Osteoblast (primary cell): ENCODE measurements around the gene MRM1. TPM values are rescaled to one million over a fixed set of nuclear protein-coding genes. Genes with fewer than 3 reads are reported as not detected.

Source experiments
- DNase-seq: peaks from one replicate; pipeline ENCODE4 v3.0.0; 2011; ENCODE audit warnings: low spot score, mixed read lengths; ENCODE audit not compliant: insufficient read length; ENCODE audit errors: missing footprints
- H2AFZ ChIP-seq: 2 replicates; pipeline ENCODE4 v1.6.0; 2011; ENCODE audit warnings: mild to moderate bottlenecking, low read length
- H3K27ac ChIP-seq: 2 replicates; pipeline ENCODE4 v1.5.1; 2011; ENCODE audit warnings: mild to moderate bottlenecking, low read depth, low read length, moderate library complexity
- H3K27me3 ChIP-seq: 2 replicates; pipeline ENCODE4 v1.6.0; 2012; ENCODE audit warnings: mild to moderate bottlenecking, control low read depth, inconsistent platforms, low read length, moderate library complexity; ENCODE audit not compliant: insufficient read depth
- H3K36me3 ChIP-seq: 2 replicates; pipeline ENCODE4 v1.5.1; 2011; ENCODE audit warnings: mild to moderate bottlenecking, low read length, control low read depth, moderate library complexity; ENCODE audit not compliant: insufficient read depth
- H3K4me1 ChIP-seq: 2 replicates; pipeline ENCODE4 v1.5.1; 2011; ENCODE audit warnings: mild to moderate bottlenecking, low read length, control low read depth, moderate library complexity; ENCODE audit not compliant: insufficient read depth
- H3K4me2 ChIP-seq: 2 replicates; pipeline ENCODE4 v1.6.0; 2011; ENCODE audit warnings: mild to moderate bottlenecking, low read length; ENCODE audit not compliant: insufficient read depth
- H3K4me3 ChIP-seq: fragments of 200-600 bp; sonication (generic); 3 replicates; pipeline ENCODE4 v1.5.1; 2012; ENCODE audit warnings: mild to moderate bottlenecking, low read length, inconsistent platforms; ENCODE audit not compliant: insufficient read depth
- H3K79me2 ChIP-seq: 2 replicates; pipeline ENCODE4 v1.6.0; 2012; ENCODE audit warnings: mild to moderate bottlenecking, low read length, control low read depth, inconsistent platforms; ENCODE audit not compliant: insufficient read depth
- H3K9me3 ChIP-seq: 2 replicates; pipeline ENCODE4 v1.5.1; 2011; ENCODE audit warnings: low read depth, low read length, control low read depth
- H4K20me1 ChIP-seq: 2 replicates; pipeline ENCODE4 v1.6.0; 2012; ENCODE audit warnings: mild to moderate bottlenecking, low read length, control low read depth; ENCODE audit not compliant: insufficient read depth
- CTCF ChIP-seq: IDR thresholded peaks from 2 replicates; pipeline ENCODE4 v1.5.1; 2011; ENCODE audit warnings: mild to moderate bottlenecking, low read depth, low read length, moderate library complexity; ENCODE audit errors: extremely low read depth
- total RNA-seq: library from RNA; depleted of rRNA; stranded (reverse); fragments of >200 nt; gene quantifications from 2 replicates; pipeline ENCODE4 v1.2.3, GENCODE V29; 2012

The MRM1 gene
- total RNA-seq, 1 donor = 4.0 TPM

GRCh38 chr17:36592716-36593321 lies 8.6 kb upstream of the MRM1 start:
- Histone ChIP-seq H3K4me1 (peaks cover 18% of the 10 kb centered on the region), H3K9me3 (no peaks in the 10 kb centered on the region), H4K20me1 (peaks cover 5% of the 10 kb centered on the region), H3K27ac (no peak overlapping the region), H3K36me3 (peaks cover 21% of the 10 kb centered on the region), H3K79me2 (peaks cover 11% of the 10 kb centered on the region), H3K27me3 (no peaks in the 10 kb centered on the region), H3K4me2 (peak overlapping the region; percentile 90), H3K4me3 (peak overlapping the region; percentile 85), H2AFZ (peak overlapping the region; percentile 43)
- TF ChIP-seq CTCF = no peak
- DNase-seq = peak; percentile 62

DNA sequence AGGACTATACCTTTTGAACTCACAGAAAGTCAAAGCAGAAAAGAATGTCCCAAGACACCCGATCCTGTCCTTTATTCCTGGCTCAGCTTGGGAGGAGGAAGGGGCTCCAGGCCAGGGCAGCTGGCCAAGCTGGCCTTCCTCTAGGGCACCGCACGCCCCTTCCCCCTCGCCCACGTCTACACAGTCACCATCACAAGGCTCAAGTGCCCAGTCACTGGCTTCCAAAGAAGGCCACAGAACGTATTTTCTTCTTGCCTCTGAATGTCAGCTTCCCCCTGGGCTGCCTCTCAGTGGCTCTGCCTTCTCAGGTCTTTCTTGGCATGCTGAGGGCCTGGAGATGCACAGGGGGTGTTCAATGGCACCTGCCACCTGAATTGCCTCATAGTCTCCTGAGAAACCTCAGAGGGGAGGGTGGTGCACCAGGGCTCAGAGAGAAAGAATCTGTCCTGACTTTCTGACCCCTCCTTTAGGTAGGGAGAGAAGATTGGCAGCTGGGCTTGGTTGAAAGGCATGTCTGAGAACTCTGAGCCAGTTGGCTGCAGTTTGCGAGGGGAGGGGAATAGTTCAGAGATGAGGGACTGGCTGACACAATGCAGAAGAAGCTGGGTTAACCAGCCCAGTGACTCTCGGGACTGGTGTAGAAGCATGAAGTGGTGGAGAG lies 7.6 kb upstream of the MRM1 start:
- peaks cover 9% of the 10 kb centered on the region for H3K79me2 ChIP-seq
- no peak for TF ChIP-seq CTCF
- H4K20me1 ChIP-seq = peaks cover 3% of the 10 kb centered on the region
- no peak overlapping the region for H3K27ac ChIP-seq
- DNase-seq = no peak
- H3K36me3 ChIP-seq = peaks cover 16% of the 10 kb centered on the region
- no peak overlapping the region for H2AFZ ChIP-seq
- H3K9me3 ChIP-seq = no peaks in the 10 kb centered on the region
- no peaks in the 10 kb centered on the region for H3K27me3 ChIP-seq
- peaks cover 18% of the 10 kb centered on the region for H3K4me1 ChIP-seq
- no peak overlapping the region for H3K4me3 ChIP-seq
- no peak overlapping the region for H3K4me2 ChIP-seq

GRCh38 chr17:36594626-36595401 lies 6.6 kb upstream of the MRM1 start:
- Histone ChIP-seq H3K27me3 (no peaks in the 10 kb centered on the region), H3K36me3 (peaks cover 7% of the 10 kb centered on the region), H3K4me3 (no peak overlapping the region), H2AFZ (no peak overlapping the region), H3K27ac (no peak overlapping the region), H3K9me3 (no peaks in the 10 kb centered on the region), H3K4me2 (no peak overlapping the region), H3K4me1 (peaks cover 18% of the 10 kb centered on the region), H4K20me1 (no peaks in the 10 kb centered on the region), H3K79me2 (peaks cover 9% of the 10 kb centered on the region)
- no peak for DNase-seq
- no peak for TF ChIP-seq CTCF

DNA sequence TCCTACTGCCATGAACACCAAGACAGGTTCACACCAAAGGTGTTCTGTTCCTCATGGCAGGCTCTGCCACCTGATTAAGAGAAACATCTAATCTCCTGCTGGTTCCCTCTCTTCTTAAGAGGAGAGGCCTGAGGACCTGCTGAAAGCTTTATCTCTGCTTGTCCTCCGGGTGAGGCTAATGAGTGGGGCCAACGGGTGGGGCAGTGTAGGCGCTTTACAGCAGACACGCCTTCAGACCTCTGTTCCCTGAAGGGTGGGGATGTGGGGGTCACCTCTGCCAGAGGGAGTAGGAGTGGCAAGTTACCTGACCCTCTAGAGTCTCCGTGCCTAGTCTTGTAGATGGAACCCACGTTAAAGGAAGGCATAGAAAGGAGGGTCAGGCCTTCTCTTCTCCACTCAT lies 4.2 kb upstream of the MRM1 start:
- H4K20me1 ChIP-seq = peaks cover 2% of the 10 kb centered on the region
- TF ChIP-seq CTCF = no peak
- no peak for DNase-seq
- no peaks in the 10 kb centered on the region for H3K27me3 ChIP-seq
- peaks cover 16% of the 10 kb centered on the region for H3K79me2 ChIP-seq
- no peak overlapping the region for H2AFZ ChIP-seq
- peaks cover 17% of the 10 kb centered on the region for H3K4me1 ChIP-seq
- H3K4me2 ChIP-seq = no peak overlapping the region
- H3K9me3 ChIP-seq = no peaks in the 10 kb centered on the region
- no peak overlapping the region for H3K4me3 ChIP-seq
- H3K27ac ChIP-seq = no peak overlapping the region
- H3K36me3 ChIP-seq = peaks cover 4% of the 10 kb centered on the region
